Urothelium cell line (cell line): Measurements from ENCODE around the gene CALCA.

Experiments
- DNase-seq: peaks from one replicate; pipeline ENCODE4 v3.0.0; 2011; ENCODE audit warnings: low spot score, mixed read lengths
- FAIRE-seq: peaks from 2 replicates; lab custom pipeline; 2011; peaks lifted over from hg19 to GRCh38; lab: Jason Lieb, UNC

The CALCA gene

GRCh38 chr11:14949437-14950147 lies 22.6 kb downstream of the CALCA start:
- FAIRE-seq (no peak), DNase-seq (no peak)

DNA sequence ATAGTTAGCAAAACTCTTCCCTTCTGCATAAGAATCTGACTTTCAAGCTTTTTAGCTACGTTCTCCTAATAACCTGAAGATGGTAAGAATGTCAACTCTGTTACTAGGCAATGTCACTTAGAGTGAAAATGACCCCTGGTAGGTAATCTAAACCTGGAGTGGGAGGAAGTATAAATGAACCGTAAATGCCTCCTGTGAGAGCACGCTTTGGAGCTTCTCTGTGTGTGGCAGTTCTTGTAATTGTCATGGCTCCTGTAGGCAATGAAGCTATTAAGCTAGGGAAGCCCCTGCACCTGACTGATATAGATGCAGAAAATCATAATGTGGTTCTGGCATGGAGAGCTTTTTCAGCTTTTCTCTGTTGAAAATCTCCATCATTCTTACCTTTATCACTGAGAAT lies 29.4 kb downstream of the CALCA start:
- FAIRE-seq (no peak), DNase-seq (no peak)

- DNase-seq = no peak
- no peak for FAIRE-seq
These were observed 33.2 kb downstream of the CALCA start for GRCh38 chr11:14938936-14939335.

- FAIRE-seq (no peak), DNase-seq (peak; percentile 49)
These were observed 37.4 kb downstream of the CALCA start for GRCh38 chr11:14934641-14935351.

GRCh38 chr11:14932447-14932846 lies 39.7 kb downstream of the CALCA start:
- peak; percentile 20 for FAIRE-seq
- no peak for DNase-seq

DNA sequence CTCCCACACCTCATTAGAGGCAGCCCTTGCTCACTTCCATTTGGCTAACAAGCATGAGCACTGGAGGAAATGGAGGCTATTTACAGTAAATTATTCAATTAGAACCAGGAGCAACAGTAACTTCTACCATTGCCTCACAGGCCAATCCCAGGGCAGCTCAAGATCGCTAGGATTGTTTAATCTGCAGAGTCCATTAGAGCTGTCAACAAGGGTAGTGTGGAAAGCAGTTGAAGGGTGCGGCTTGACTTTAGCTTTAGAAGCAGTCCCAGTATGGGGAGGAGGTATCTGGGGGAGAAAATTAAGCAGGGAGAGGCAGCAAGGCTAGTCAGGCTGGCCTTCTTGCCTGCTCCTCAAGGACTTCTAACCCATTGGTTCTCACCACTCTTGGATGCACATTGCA lies 41.8 kb downstream of the CALCA start:
- no peak for DNase-seq
- no peak for FAIRE-seq

GRCh38 chr11:14927146-14927545 lies 45.0 kb downstream of the CALCA start:
- DNase-seq (peak; percentile 77), FAIRE-seq (peak; percentile 44)

DNA sequence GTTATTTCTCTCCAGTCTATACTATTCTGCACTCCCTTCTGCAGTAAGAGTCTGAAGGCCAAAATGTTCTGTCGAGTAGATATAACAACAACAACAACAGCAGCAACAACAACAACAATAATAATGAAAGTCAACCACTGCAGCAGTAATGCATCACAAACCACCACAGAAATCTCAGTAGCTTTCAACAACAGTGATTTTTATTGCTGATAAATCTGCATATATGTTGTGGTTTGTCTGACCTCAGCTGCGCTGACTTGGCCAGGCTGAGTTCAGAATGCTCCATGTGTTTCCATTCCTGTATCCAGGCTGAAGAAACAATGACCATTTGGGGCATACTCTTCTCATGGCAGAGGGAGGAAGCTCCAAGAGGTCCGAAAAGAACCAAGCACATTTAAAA lies 47.8 kb downstream of the CALCA start:
- FAIRE-seq (no peak), DNase-seq (no peak)
